Lower leg skin (tissue), 3 donors: ENCODE data around the gene SDCCAG8.

Source experiments
- CTCF ChIP-seq, 3 donors: fragments of 450-650 bp; IDR thresholded peaks; one replicate each; pipeline ENCODE4 v1.5.1; 2016; ENCODE audit warnings: antibody characterized with exemption in 3 of 3, mild to moderate bottlenecking in 3 of 3, moderate library complexity in 2 of 3
- POLR2A ChIP-seq, 2 donors: fragments of 450-650 bp; IDR thresholded peaks; one replicate each; pipeline ENCODE4 v1.6.1; 2016 to 2017; ENCODE audit warnings: antibody characterized with exemption in 2 of 2, mild to moderate bottlenecking in 1 of 2, moderate library complexity in 1 of 2

GRCh38 chr1:243267914-243268653 is 12.2 kb downstream of the SDCCAG8 start:
- TF ChIP-seq POLR2A (IDR thresholded peaks at IDR 0.05) (no peak), CTCF (IDR thresholded peaks at IDR 0.05) (no peak)
